GM21381 (cell line): ENCODE measurements around the gene PRR3.
A peak's percentile ranks its signal among the peaks of the same experiment; 100 is the strongest.
"Not testable (repeated sequence)": the region's sequence is repeated elsewhere in the genome, so short reads cannot be mapped to it uniquely, and the experiment has no call there.

ENCODE experiments used
- ATAC-seq: cut with Tn5 transposase; IDR thresholded peaks from one replicate; pipeline ENCODE4 v1.9.1; 2021; ENCODE audit warnings: mild to moderate bottlenecking, moderate library complexity; ENCODE audit not compliant: unreplicated experiment

PRR3 gene, protein sequence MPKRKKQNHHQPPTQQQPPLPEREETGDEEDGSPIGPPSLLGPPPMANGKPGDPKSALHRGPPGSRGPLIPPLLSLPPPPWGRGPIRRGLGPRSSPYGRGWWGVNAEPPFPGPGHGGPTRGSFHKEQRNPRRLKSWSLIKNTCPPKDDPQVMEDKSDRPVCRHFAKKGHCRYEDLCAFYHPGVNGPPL

DNA sequence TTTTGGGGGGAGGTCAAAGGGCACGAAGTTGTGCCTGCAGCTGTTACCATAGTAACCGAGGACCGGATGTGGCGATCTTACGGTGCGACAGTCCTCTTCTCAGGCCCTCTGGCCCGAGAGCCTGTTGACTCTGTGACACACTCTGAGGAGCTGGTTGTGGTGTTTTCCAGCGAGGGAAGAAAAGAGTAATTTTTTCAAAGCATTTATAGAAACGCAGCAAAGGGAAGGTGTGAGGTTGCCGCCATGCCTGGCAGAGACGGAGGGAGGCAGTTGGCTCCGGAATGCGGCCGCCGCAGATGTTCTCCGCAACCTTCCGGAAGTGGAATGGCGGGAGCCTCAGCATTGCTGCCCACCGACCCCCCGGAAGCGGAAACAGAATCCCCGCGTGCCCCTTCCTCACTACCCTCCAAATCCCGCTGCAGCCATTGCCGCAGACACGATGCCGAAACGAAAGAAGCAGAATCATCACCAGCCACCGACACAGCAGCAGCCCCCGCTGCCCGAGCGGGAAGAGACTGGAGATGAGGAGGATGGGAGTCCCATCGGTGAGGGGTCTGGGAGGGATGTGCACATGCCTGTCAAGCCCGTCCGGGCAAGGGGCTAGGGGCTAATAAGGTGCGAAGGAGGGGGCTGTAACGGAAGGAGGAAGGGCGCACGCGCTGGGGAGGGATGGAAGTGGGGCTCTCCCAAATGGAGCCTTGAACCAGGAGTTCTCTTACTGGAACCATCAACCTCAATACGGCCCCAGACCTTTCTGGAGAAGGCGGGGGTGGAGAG lies at the start of gene PRR3:
PRR3 (plus strand) TSS at position 390 of the 777 bp plus-strand sequence; CDS start at position 440, 50 bp downstream.
- ATAC-seq = peak; percentile 49

GRCh38 chr6:30507849-30508827 lies 49.0 kb upstream of the PRR3 start:
- ATAC-seq = no peak

GRCh38 chr6:30508890-30509736 lies 48.0 kb upstream of the PRR3 start:
- ATAC-seq = no peak

GRCh38 chr6:30510419-30511168 lies 46.5 kb upstream of the PRR3 start:
- ATAC-seq = no peak

DNA sequence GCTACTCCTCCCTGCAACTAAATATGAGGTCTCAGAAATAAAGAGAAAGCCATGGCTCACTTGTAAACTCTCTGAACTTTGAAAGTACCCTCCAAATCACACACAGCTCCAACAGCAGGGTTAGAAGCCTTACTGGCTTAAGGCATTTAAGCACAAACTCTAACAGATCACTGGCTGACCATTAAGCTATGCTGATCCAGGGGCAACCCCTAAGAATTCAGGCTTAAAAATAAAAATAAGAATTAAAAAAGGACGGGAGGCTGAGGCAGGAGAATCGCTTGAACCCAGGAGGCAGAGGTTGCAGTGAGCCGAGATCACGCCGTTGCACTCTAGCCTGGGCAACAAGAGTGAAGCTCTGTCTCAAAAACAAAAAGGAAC lies 45.9 kb upstream of the PRR3 start:
- no peak for ATAC-seq

GRCh38 chr6:30513451-30513850 lies 43.6 kb upstream of the PRR3 start:
- no peak for ATAC-seq

DNA sequence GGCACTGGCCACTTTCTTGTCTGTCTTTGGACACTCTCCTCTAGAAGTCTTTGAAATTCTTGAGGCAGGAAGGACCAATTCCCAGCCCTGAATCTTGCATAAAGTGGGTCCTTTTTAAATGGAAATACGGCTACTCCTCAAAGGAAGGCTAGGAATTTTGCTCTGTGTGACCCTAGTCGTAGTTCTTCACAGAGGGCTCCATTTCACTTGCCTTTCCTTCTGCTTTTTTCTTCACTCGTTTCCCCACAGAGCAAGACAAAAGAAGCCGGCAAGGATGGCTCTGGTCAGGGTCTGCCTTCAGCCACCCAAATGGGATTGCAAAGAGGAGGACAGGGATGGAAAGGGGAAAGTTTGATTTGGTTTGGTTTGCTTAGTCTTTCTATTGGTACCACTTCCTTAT lies 42.0 kb upstream of the PRR3 start:
- no peak for ATAC-seq

DNA sequence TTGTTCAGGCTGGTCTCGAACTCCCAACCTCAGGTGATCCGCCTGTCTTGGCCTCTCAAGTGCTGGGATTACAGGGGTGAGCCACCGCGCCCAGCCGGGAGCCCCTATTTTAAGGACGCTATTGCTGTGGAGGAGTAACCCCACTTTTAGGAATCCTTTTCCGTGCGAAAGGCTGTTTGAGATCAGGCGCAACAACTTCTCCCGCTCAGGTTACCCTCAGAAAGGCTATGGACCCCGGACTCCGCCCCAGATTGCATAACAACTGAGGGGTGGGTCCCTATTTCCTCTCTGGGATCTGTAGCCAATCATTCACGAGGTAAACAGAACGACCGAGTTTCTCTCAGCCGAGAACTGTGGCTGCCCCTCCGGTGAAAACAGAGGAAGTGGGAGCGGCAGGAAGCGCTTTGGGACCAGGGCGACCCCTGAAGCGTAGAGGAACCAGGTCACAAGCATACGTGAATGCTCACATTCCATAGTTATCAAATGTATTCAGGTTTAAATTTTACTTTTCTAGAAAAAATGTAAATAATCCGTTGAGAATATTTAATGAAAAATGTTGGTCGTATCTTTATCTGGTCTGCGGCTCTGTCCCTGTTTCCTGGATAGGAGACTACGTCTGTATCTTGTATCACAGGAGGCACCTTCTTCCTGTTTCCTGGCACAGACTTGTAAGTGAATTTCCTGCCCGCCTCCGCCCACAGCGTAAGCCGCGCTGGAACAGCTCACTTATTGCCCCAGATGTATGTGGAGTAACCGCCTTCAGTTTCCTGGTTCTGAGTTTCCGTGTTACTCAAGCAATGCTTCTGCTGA lies 40.9 kb upstream of the PRR3 start:
- ATAC-seq = peak; percentile 74

DNA sequence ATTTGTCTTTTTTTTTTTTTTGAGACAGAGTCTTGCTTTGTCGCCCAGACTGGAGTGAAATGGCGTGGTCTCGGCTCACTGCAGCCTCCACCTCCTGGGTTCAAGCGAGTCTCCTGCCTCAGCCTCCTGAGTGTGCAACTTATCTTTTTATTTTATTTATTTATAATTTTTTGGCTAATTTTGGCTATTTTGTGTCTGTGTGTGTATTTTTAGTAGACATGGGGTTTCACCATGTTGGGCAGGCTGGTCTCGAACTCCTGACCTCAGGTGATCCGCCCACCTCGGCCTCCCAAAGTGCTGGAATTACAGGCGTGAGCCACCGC lies 40.4 kb upstream of the PRR3 start:
- not testable (repeated sequence) for ATAC-seq

DNA sequence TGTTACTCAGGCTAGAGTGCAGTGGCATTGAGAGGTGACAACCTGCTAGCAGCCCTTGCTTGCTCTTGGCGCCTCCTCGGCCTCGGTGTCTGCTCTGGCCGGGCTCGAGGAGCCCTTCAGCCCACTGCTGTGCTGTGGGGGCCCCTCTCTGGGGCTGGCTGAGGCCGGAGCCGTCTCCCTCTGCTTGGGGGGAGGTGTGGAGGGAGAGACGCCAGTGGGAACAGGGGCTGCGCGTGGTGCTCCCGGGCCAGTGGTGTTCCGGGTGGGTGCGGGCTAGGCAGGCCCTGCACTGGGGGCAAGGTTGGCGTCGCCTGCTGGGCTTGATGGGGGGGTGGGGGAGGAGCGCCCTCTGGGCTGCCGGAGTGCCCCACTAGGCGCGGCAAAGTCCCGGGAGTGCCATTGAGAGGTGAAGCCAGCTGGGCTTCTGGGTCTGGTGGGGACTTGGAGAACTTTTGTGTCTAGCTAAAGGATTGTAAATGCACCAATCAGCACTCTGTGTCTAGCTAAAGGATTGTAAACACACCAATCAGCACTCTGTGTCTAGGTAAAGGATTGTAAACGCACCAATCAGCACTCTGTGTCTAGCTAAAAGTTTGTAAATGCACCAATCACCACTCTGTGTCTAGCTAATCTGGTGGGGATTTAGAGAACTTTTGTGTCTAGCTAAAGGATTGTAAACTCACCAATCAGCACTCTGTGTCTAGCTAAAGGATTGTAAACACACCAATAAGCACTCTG lies 39.2 kb upstream of the PRR3 start:
- not testable (repeated sequence) for ATAC-seq

DNA sequence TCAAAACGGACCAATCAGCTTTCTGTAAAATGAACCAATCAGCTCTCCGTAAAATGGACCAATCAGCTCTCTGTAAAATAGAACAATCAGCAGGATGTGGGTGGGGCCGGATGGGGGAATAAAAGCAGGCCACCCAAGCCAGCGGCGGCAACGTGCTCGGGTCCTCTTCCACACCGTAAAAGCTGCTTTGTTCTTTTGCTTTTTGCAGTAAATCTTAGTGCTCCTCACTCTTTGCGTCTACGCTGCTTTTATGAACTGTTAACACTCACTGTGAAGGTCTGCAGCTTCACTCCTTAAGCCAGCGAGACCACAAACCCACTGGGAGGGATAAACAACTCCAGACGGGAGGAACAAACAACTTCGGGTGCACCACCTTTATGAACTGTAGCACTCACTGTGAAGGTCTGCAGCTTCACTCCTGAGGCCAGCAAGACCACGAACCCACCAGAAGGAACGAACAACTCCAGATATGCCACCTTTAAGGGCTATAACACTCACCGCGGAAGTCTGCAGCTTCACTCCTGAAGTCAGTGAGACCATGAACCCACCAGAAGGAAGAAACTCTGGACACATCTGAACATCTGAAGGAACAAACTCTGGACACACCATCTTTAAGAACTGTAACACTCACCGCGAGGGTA lies 38.5 kb upstream of the PRR3 start:
- ATAC-seq = not testable (repeated sequence)

GRCh38 chr6:30520522-30520921 lies 36.6 kb upstream of the PRR3 start:
- no peak for ATAC-seq

DNA sequence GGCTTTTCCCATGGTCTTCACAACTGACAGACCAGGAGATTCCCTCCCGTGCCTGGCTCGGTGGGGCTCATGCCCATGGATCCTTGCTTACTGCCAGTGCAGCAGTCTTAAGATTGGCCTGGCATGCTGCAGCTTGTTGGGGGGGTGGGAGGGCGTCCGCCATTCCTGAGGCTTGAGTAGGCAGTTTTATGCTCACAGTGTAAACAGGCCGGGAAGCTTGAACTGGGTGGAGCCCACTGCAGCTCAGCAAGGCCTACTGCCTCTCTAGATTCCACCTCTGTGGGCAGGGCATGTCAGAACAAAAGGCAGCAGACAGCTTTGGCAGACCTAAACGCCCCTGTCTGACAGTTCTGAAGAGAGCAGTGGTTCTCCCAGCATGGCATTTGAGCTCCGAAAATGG lies 36.0 kb upstream of the PRR3 start:
- not testable (repeated sequence) for ATAC-seq

DNA sequence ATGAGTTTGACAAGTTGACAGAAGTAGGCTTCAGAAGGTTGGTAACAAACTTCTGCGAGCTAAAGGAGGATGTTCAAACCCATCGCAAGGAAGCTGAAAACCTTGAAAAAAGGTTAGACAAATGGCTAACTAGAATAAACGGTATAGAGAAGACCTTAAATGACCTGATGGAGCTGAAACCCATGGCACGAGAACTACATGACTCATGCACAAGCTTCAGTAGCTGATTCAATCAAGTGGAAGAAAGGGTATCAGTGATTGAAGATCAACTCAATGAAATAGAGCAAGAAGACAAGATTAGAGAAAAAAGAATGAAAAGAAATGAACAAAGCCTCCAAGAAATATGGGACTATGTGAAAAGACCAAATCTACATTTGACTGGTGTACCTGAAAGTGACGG lies 35.1 kb upstream of the PRR3 start:
- not testable (repeated sequence) for ATAC-seq

DNA sequence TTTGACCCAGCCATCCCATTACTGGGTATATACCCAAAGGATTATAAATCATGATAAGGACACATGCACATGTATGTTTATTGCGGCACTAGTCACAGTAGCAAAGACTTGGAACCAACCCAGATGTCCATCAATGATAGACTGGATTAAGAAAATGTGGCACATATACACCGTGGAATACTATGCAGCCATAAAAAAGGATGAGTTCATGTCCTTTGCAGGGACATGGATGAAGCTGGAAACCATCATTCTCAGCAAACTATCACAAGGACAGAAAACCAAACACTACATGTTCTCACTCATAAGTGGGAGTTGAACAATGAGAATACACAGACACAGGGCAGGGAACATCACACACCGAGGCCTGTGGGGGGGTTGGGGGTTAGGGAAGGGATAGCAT lies 30.7 kb upstream of the PRR3 start:
- not testable (repeated sequence) for ATAC-seq

DNA sequence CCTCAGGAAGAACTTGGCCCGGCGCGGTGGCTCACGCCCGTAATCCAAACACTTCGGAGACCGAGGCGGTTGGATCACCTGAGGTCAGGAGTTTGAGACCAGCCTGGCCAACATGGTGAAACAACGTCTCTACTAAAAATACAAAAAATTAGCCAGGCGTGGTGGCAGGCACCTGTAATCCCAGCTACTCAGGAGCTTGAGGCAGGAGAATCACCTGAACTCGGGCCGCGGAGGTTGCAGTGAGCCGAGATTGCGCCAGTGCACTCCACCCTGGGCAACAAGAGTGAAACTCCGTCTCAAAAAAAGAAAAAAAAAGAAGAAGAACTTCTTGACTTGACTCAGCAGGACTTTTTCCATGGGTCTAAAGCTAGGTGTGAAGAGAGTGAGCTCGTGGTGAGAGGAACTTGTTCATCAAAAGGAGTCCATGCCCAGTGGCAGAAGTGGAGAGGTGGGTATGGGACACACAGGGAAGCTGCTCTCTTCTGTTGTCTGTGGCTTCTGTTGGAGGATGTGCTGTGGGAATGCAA lies 27.7 kb upstream of the PRR3 start:
- peak; percentile 42 for ATAC-seq

DNA sequence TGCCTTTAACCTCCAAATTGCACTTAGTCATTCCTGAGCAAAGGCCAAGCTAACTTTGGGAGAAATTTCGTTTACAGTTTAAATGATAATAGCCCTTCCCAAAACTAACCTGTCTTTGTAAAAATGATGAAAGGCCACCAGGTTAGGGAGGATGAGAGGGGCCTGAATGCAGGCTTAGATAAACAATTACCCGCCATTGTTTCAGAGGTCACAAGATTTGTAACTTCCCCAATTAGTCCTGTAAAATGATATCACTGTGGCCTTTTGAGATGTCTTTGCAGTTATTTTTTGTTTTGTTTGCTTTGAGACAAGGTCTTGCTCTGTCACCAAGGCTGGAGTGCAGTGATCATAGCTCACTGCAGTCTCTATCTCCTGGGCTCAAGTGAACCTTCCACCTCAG lies 27.1 kb upstream of the PRR3 start:
- no peak for ATAC-seq
